ENCODE results near the gene GSTO1. TPM values are rescaled to one million over a fixed set of nuclear protein-coding genes. Genes with fewer than 3 reads are reported as not detected.
A peak's percentile ranks its signal among the peaks of the same experiment; 100 is the strongest.
"Not testable (repeated sequence)": the region's sequence is repeated elsewhere in the genome, so short reads cannot be mapped to it uniquely, and the experiment has no call there.

The GSTO1 gene
- polyA plus RNA-seq, 3 donors = 131 to 581 (median 495) TPM

GRCh38 chr10:104246976-104247375, 7.7 kb upstream of the GSTO1 start:
- peak overlapping the region; percentile 94 to 98 for H3K27ac ChIP-seq (ENCODE audit: low read depth in 1 of 2, low read length in 2 of 2)
- no peaks in the 10 kb centered on the region for H3K36me3 ChIP-seq (replicated peaks in 1 of 2; ENCODE audit: control insufficient read depth in 1 of 2, insufficient read depth in 2 of 2, low read length in 2 of 2)
- peak; percentile 96 to 99 (median 99) for DNase-seq
- no peak for TF ChIP-seq CTCF (IDR thresholded peaks at IDR 0.05)
- peaks cover 0 to 3% (median 0%) of the 10 kb centered on the region in 3 donors for H3K27me3 Mint-ChIP-seq (ENCODE audit: low read depth in 3 of 3)
- 0% methylated on average over 1 of the region's 2 CpGs for WGBS (ENCODE audit: insufficient coverage)
- no peaks in the 10 kb centered on the region for H3K27me3 ChIP-seq (ENCODE audit: control insufficient read depth in 2 of 2, insufficient read depth in 2 of 2, low read length in 2 of 2)
- H3K4me2 ChIP-seq (replicated peaks; ENCODE audit: extremely low read depth, low read length, poor library complexity, severe bottlenecking) = peak overlapping the region; percentile 71
- H3K36me3 Mint-ChIP-seq = peaks cover 0 to 3% of the 10 kb centered on the region in 2 donors
- H3K79me2 ChIP-seq (ENCODE audit: insufficient read depth, low read length) = no peaks in the 10 kb centered on the region
- intact Hi-C loops (cut with micrococcal nuclease) = loop anchor here in 1 of 2 donors (1.0 to 2.0 kb wide), 2 partner anchors 8 to 14 kb away; partner anchors contain the start of gene CFAP43
- peak overlapping the region; percentile 97 to 99 (median 98) for H3K27ac Mint-ChIP-seq
- H3K4me1 Mint-ChIP-seq = peaks cover 38% of the 10 kb centered on the region
- H3K9me3 ChIP-seq (replicated peaks in 1 of 2; ENCODE audit: control insufficient read depth in 1 of 2, insufficient read depth in 1 of 2, low read length in 2 of 2) = peaks cover 0 to 3% of the 10 kb centered on the region in 2 donors
- peaks cover 0 to 5% (median 1%) of the 10 kb centered on the region in 7 donors for H3K9me3 Mint-ChIP-seq
- no peak overlapping the region for H2AFZ ChIP-seq (ENCODE audit: insufficient read depth, low read depth, low read length, poor library complexity, severe bottlenecking)
- H3K4me1 ChIP-seq (ENCODE audit: control insufficient read depth in 1 of 2, insufficient read depth in 2 of 2, low read length in 2 of 2) = peaks cover 23 to 26% of the 10 kb centered on the region in 2 donors
- no peaks in the 10 kb centered on the region for H4K20me1 ChIP-seq (ENCODE audit: insufficient read depth, low read length)
- H3K4me3 ChIP-seq (replicated peaks in 1 of 3; ENCODE audit: low read depth in 2 of 3, low read length in 3 of 3) = peak overlapping the region; percentile 15 to 57 (median 45)
- peak overlapping the region; percentile 70 for H3K9ac ChIP-seq (ENCODE audit: insufficient read depth, low read length, poor library complexity, severe bottlenecking)
- peak overlapping the region; percentile 61 to 69 for H3K4me3 Mint-ChIP-seq

GRCh38 chr10:104247513-104248146, 7.1 kb upstream of the GSTO1 start:
- Mint-ChIP-seq H3K27ac (peak overlapping the region; percentile 97 to 99 (median 98)), H3K36me3 (peaks cover 0 to 3% of the 10 kb centered on the region in 2 donors), H3K27me3 (ENCODE audit: low read depth in 3 of 3) (peaks cover 0 to 3% (median 0%) of the 10 kb centered on the region in 3 donors), H3K4me3 (peak overlapping the region; percentile 61 to 69), H3K9me3 (peaks cover 0 to 5% (median 1%) of the 10 kb centered on the region in 7 donors), H3K4me1 (peaks cover 42% of the 10 kb centered on the region)
- peak; percentile 51 to 75 (median 66) for DNase-seq
- Histone ChIP-seq H3K36me3 (replicated peaks in 1 of 2; ENCODE audit: control insufficient read depth in 1 of 2, insufficient read depth in 2 of 2, low read length in 2 of 2) (no peaks in the 10 kb centered on the region), H4K20me1 (ENCODE audit: insufficient read depth, low read length) (no peaks in the 10 kb centered on the region), H3K4me1 (ENCODE audit: control insufficient read depth in 1 of 2, insufficient read depth in 2 of 2, low read length in 2 of 2) (peaks cover 23 to 26% of the 10 kb centered on the region in 2 donors), H2AFZ (ENCODE audit: insufficient read depth, low read depth, low read length, poor library complexity, severe bottlenecking) (no peak overlapping the region), H3K27ac (ENCODE audit: low read depth in 1 of 2, low read length in 2 of 2) (peak overlapping the region; percentile 50 to 98), H3K4me2 (replicated peaks; ENCODE audit: extremely low read depth, low read length, poor library complexity, severe bottlenecking) (peak overlapping the region; percentile 71), H3K79me2 (ENCODE audit: insufficient read depth, low read length) (no peaks in the 10 kb centered on the region), H3K9ac (ENCODE audit: insufficient read depth, low read length, poor library complexity, severe bottlenecking) (peak overlapping the region; percentile 70), H3K9me3 (replicated peaks in 1 of 2; ENCODE audit: control insufficient read depth in 1 of 2, insufficient read depth in 1 of 2, low read length in 2 of 2) (peaks cover 0 to 3% of the 10 kb centered on the region in 2 donors), H3K4me3 (replicated peaks in 1 of 3; ENCODE audit: low read depth in 2 of 3, low read length in 3 of 3) (peak overlapping the region; percentile 15 to 57 (median 45)), H3K27me3 (ENCODE audit: control insufficient read depth in 2 of 2, insufficient read depth in 2 of 2, low read length in 2 of 2) (no peaks in the 10 kb centered on the region)
- TF ChIP-seq CTCF (IDR thresholded peaks at IDR 0.05) = no peak
- 0% methylated on average over 1 of the region's 3 CpGs for WGBS (ENCODE audit: insufficient coverage)
- intact Hi-C loops (cut with micrococcal nuclease) = loop anchor here in 1 of 2 donors (1.0 to 2.0 kb wide), 2 partner anchors 8 to 15 kb away; partner anchors contain the start of gene CFAP43

GRCh38 chr10:104248931-104249330, 5.8 kb upstream of the GSTO1 start:
- H3K4me3 ChIP-seq (replicated peaks in 1 of 3; ENCODE audit: low read depth in 2 of 3, low read length in 3 of 3); H2AFZ ChIP-seq (ENCODE audit: insufficient read depth, low read depth, low read length, poor library complexity, severe bottlenecking); H3K27me3 Mint-ChIP-seq (ENCODE audit: low read depth in 3 of 3); H4K20me1 ChIP-seq (ENCODE audit: insufficient read depth, low read length); H3K9me3 Mint-ChIP-seq; intact Hi-C loops (cut with micrococcal nuclease); H3K4me3 Mint-ChIP-seq; H3K9ac ChIP-seq (ENCODE audit: insufficient read depth, low read length, poor library complexity, severe bottlenecking); H3K9me3 ChIP-seq (replicated peaks in 1 of 2; ENCODE audit: control insufficient read depth in 1 of 2, insufficient read depth in 1 of 2, low read length in 2 of 2); H3K4me2 ChIP-seq (replicated peaks; ENCODE audit: extremely low read depth, low read length, poor library complexity, severe bottlenecking); H3K27me3 ChIP-seq (ENCODE audit: control insufficient read depth in 2 of 2, insufficient read depth in 2 of 2, low read length in 2 of 2); DNase-seq; H3K27ac ChIP-seq (ENCODE audit: low read depth in 1 of 2, low read length in 2 of 2); H3K36me3 Mint-ChIP-seq; H3K36me3 ChIP-seq (replicated peaks in 1 of 2; ENCODE audit: control insufficient read depth in 1 of 2, insufficient read depth in 2 of 2, low read length in 2 of 2); H3K79me2 ChIP-seq (ENCODE audit: insufficient read depth, low read length): not testable (repeated sequence)
- Mint-ChIP-seq H3K4me1 (peaks cover 51% of the 10 kb centered on the region), H3K27ac (peak overlapping the region in 1 of 7 donors; percentile 57)
- 95% methylated on average over 11 of the region's 11 CpGs for WGBS (ENCODE audit: insufficient coverage)
- H3K4me1 ChIP-seq (ENCODE audit: control insufficient read depth in 1 of 2, insufficient read depth in 2 of 2, low read length in 2 of 2) = peaks cover 32 to 33% of the 10 kb centered on the region in 2 donors
